ENCODE results near the gene GPR153.

GRCh38 chr1:6207921-6208320, 53.0 kb downstream of the GPR153 start:
- TF ChIP-seq CTCF (IDR thresholded peaks at IDR 0.05; ENCODE audit: low read depth, low read length, missing input control) (no peak), GABPA (IDR thresholded peaks at IDR 0.05 in 1 of 2, conservative IDR thresholded peaks at IDR 0.05 in 1 of 2) (no peak), RXRA (IDR thresholded peaks at IDR 0.05) (no peak), TAF1 (conservative IDR thresholded peaks at IDR 0.05) (no peak), JUND (IDR thresholded peaks at IDR 0.05) (no peak), ZBTB33 (IDR thresholded peaks at IDR 0.05) (no peak), SP1 (IDR thresholded peaks at IDR 0.05) (no peak), EGR1 (IDR thresholded peaks at IDR 0.05; ENCODE audit: low read depth in 2 of 2) (no peak), REST (IDR thresholded peaks at IDR 0.05) (no peak), ATF3 (IDR thresholded peaks at IDR 0.05) (no peak)

Measured in liver (tissue), 3 donors.